Activated T-cell treated with anti-CD3 and anti-CD28 coated beads for 24 hours (primary cell): ENCODE data around the gene RADIL.

Experiments used
- DNase-seq: peaks from one replicate; pipeline ENCODE4 v3.0.0-alpha.2; 2020; ENCODE audit warnings: low read depth

The RADIL gene

GRCh38 chr7:4883033-4883371 is 514 bp downstream of the RADIL start:
- no peak for DNase-seq

- no peak for DNase-seq
Observed at GRCh38 chr7:4882169-4883032, 1.1 kb downstream of the RADIL start.

GRCh38 chr7:4880218-4880617 is 3.3 kb downstream of the RADIL start:
- no peak for DNase-seq

- no peak for DNase-seq
Observed at GRCh38 chr7:4879396-4880081, 4.0 kb downstream of the RADIL start.

GRCh38 chr7:4878336-4879335 is 4.9 kb downstream of the RADIL start:
- DNase-seq, result no peak

GRCh38 chr7:4876586-4876985 is 6.9 kb downstream of the RADIL start:
- no peak for DNase-seq

GRCh38 chr7:4875391-4875790 is 8.1 kb downstream of the RADIL start:
- no peak for DNase-seq

GRCh38 chr7:4873071-4873944 is 10.2 kb downstream of the RADIL start:
- DNase-seq, result no peak

GRCh38 chr7:4871930-4872675 is 11.4 kb downstream of the RADIL start:
- DNase-seq, result no peak

- DNase-seq, result no peak
Observed at GRCh38 chr7:4871056-4871680, 12.3 kb downstream of the RADIL start.

GRCh38 chr7:4868493-4868892 is 15.0 kb downstream of the RADIL start:
- no peak for DNase-seq

GRCh38 chr7:4866528-4867496 is 16.7 kb downstream of the RADIL start:
- DNase-seq, result no peak

- DNase-seq, result no peak
Observed at GRCh38 chr7:4862156-4862555, 21.4 kb downstream of the RADIL start.

GRCh38 chr7:4861673-4862072 is 21.8 kb downstream of the RADIL start, which contains the start of gene PAPOLB:
Gene PAPOLB (minus strand): TSS chr7:4862030. CDS start chr7:4861810, 220 bp downstream.
- DNase-seq, result no peak

GRCh38 chr7:4861227-4861626 is 22.3 kb downstream of the RADIL start:
- DNase-seq, result no peak

GRCh38 chr7:4857189-4857588 is 26.3 kb downstream of the RADIL start:
- no peak for DNase-seq

- no peak for DNase-seq
Observed at GRCh38 chr7:4856336-4857057, 27.0 kb downstream of the RADIL start.

- DNase-seq, result no peak
Observed at GRCh38 chr7:4854916-4855315, 28.6 kb downstream of the RADIL start.
